Astrocyte of the hippocampus (primary cell): ENCODE measurements around the gene MZT1.
"Not testable (repeated sequence)": the region's sequence is repeated elsewhere in the genome, so short reads cannot be mapped to it uniquely, and the experiment has no call there.

Experiments used
- DNase-seq: peaks from one replicate; pipeline ENCODE4 v3.0.0; 2011; ENCODE audit warnings: low read depth, low spot score

Gene MZT1

GRCh38 chr13:72727417-72728289 lies at the start of gene MZT1, which contains the start of gene BORA:
TSS of gene MZT1 (minus strand) at chr13:72727629. CDS start at chr13:72727602, 27 bp downstream.
TSS of gene BORA (plus strand) at chr13:72727923. CDS start at chr13:72728941, 1,018 bp downstream.
- DNase-seq, result peak; percentile 100

GRCh38 chr13:72774019-72774418 lies 46.6 kb upstream of the MZT1 start:
- DNase-seq, result no peak

GRCh38 chr13:72763411-72763810 lies 36.0 kb upstream of the MZT1 start:
- peak; percentile 7 for DNase-seq

GRCh38 chr13:72760189-72760588 lies 32.8 kb upstream of the MZT1 start:
- DNase-seq, result no peak

GRCh38 chr13:72757792-72758535 lies 30.5 kb upstream of the MZT1 start:
- DNase-seq, result no peak

- DNase-seq, result no peak
Measured at GRCh38 chr13:72754111-72754510, 26.7 kb upstream of the MZT1 start.

GRCh38 chr13:72751220-72751619 lies 23.8 kb upstream of the MZT1 start:
- no peak for DNase-seq

GRCh38 chr13:72745260-72745659 lies 17.8 kb upstream of the MZT1 start:
- no peak for DNase-seq

- DNase-seq, result no peak
Measured at GRCh38 chr13:72740015-72740414, 12.6 kb upstream of the MZT1 start.

GRCh38 chr13:72737033-72737432 lies 9.6 kb upstream of the MZT1 start:
- no peak for DNase-seq

- DNase-seq, result no peak
Measured at GRCh38 chr13:72728290-72728605, 819 bp upstream of the MZT1 start.

- no peak for DNase-seq
Measured at GRCh38 chr13:72726726-72727416, 558 bp downstream of the MZT1 start.

- not testable (repeated sequence) for DNase-seq
Measured at GRCh38 chr13:72726185-72726584, 1.2 kb downstream of the MZT1 start.

- no peak for DNase-seq
Measured at GRCh38 chr13:72716776-72717175, 10.7 kb downstream of the MZT1 start.

- no peak for DNase-seq
Measured at GRCh38 chr13:72700509-72700908, 26.9 kb downstream of the MZT1 start.

- DNase-seq, result no peak
Measured at GRCh38 chr13:72698164-72698563, 29.3 kb downstream of the MZT1 start.

GRCh38 chr13:72696579-72696978 lies 30.9 kb downstream of the MZT1 start:
- peak; percentile 34 for DNase-seq

GRCh38 chr13:72694314-72694713 lies 33.1 kb downstream of the MZT1 start:
- DNase-seq, result no peak

GRCh38 chr13:72693832-72694231 lies 33.6 kb downstream of the MZT1 start:
- no peak for DNase-seq

- DNase-seq, result no peak
Measured at GRCh38 chr13:72692884-72693514, 34.4 kb downstream of the MZT1 start.

- DNase-seq, result peak; percentile 25
Measured at GRCh38 chr13:72689181-72689696, 38.2 kb downstream of the MZT1 start.

GRCh38 chr13:72686766-72687165 lies 40.7 kb downstream of the MZT1 start:
- peak; percentile 36 for DNase-seq
